HEK293 (cell line): ENCODE results near the gene AVP.
"Not testable (repeated sequence)": the region's sequence is repeated elsewhere in the genome, so short reads cannot be mapped to it uniquely, and the experiment has no call there.

Experiments used
- CTCF ChIA-PET: fragments of 350-600 bp; formaldehyde crosslinking; extraction: SDS; loops from one replicate; lab custom pipeline; 2021; ENCODE audit warnings: antibody characterized with exemption; lab: Yijun Ruan, JAX
- POLR2A ChIA-PET: fragments of 300-600 bp; formaldehyde crosslinking; extraction: SDS; loops from one replicate; lab custom pipeline; 2020; ENCODE audit warnings: antibody characterized with exemption, inconsistent platforms; lab: Yijun Ruan, JAX
- H3K27ac ChIP-seq: fragments of 200-500 bp; sonication (Bioruptor generic); 2 replicates; pipeline ENCODE4 v1.5.1; 2014; ENCODE audit warnings: low read depth, low read length, control low read depth, inconsistent platforms; ENCODE audit errors: extremely low read depth
- H3K36me3 ChIP-seq, 2 experiments: fragments of 200-500 bp in 1 of 2; sonication (Bioruptor generic) in 1 of 2; 1 replicate in 1 of 2; 2 replicates in 1 of 2; pipeline ENCODE4 v1.5.1; 2014 to 2017; ENCODE audit warnings: inconsistent platforms in 2 of 2, low read length in 2 of 2; ENCODE audit not compliant: control insufficient read depth in 2 of 2, insufficient read depth in 1 of 2
- H3K4me1 ChIP-seq: fragments of 200-500 bp; sonication (Bioruptor generic); 2 replicates; pipeline ENCODE4 v1.5.1; 2014; ENCODE audit warnings: mild to moderate bottlenecking, low read length, inconsistent platforms; ENCODE audit not compliant: control insufficient read depth, insufficient read depth
- H3K4me3 ChIP-seq: 2 replicates; pipeline ENCODE4 v1.5.1; 2011; ENCODE audit warnings: low read depth, mild to moderate bottlenecking, control low read depth, low read length, moderate library complexity
- H3K9me3 ChIP-seq: fragments of 200-500 bp; sonication (Bioruptor generic); 2 replicates; pipeline ENCODE4 v1.5.1; 2014; ENCODE audit warnings: low read depth, low read length, inconsistent platforms; ENCODE audit not compliant: control insufficient read depth, insufficient read depth
- GLI4 ChIP-seq: fragments of 450-650 bp; formaldehyde crosslinking; IDR thresholded peaks from 2 replicates; pipeline ENCODE4 v1.5.1; 2016; ENCODE audit warnings: missing biosample characterization, missing genetic modification characterization
- KLF1 ChIP-seq: fragments of 450-650 bp; formaldehyde crosslinking; IDR thresholded peaks from 2 replicates; pipeline ENCODE4 v1.5.1; 2016; ENCODE audit warnings: missing biosample characterization, missing genetic modification characterization
- SCRT1 ChIP-seq: fragments of 450-650 bp; formaldehyde crosslinking; IDR thresholded peaks from 2 replicates; pipeline ENCODE4 v1.5.1; 2016; ENCODE audit warnings: missing biosample characterization, missing genetic modification characterization, borderline replicate concordance
- SCRT2 ChIP-seq: fragments of 450-650 bp; formaldehyde crosslinking; IDR thresholded peaks from 2 replicates; pipeline ENCODE4 v1.5.1; 2016; ENCODE audit warnings: missing biosample characterization, missing genetic modification characterization
- ZNF19 ChIP-seq: fragments of 450-650 bp; formaldehyde crosslinking; IDR thresholded peaks from 2 replicates; pipeline ENCODE4; 2016; ENCODE audit warnings: missing biosample characterization, missing genetic modification characterization, low read depth
- ZNF350 ChIP-seq: fragments of 450-650 bp; formaldehyde crosslinking; IDR thresholded peaks from 2 replicates; pipeline ENCODE4 v1.5.0; 2017; ENCODE audit warnings: missing biosample characterization, mild to moderate bottlenecking, missing genetic modification characterization
- ZNF354C ChIP-seq: fragments of 450-650 bp; formaldehyde crosslinking; IDR thresholded peaks from 2 replicates; pipeline ENCODE4 v1.5.1; 2016; ENCODE audit warnings: missing biosample characterization, missing genetic modification characterization, low read depth, borderline replicate concordance
- ZNF501 ChIP-seq: fragments of 450-650 bp; formaldehyde crosslinking; IDR thresholded peaks from 2 replicates; pipeline ENCODE4 v1.5.1; 2016; ENCODE audit warnings: missing biosample characterization, missing genetic modification characterization
- ZNF600 ChIP-seq: fragments of 450-650 bp; formaldehyde crosslinking; IDR thresholded peaks from 2 replicates; pipeline ENCODE4 v1.5.1; 2016; ENCODE audit warnings: missing biosample characterization, missing genetic modification characterization
- ZNF624 ChIP-seq: fragments of 450-650 bp; formaldehyde crosslinking; IDR thresholded peaks from 2 replicates; pipeline ENCODE4 v1.5.1; 2017; ENCODE audit warnings: missing biosample characterization, missing genetic modification characterization
- ZNF654 ChIP-seq: fragments of 450-650 bp; formaldehyde crosslinking; IDR thresholded peaks from 2 replicates; pipeline ENCODE4 v1.5.1; 2016; ENCODE audit warnings: low read depth, missing biosample characterization, missing genetic modification characterization
- ZNF768 ChIP-seq: fragments of 450-650 bp; formaldehyde crosslinking; IDR thresholded peaks from 2 replicates; pipeline ENCODE4 v1.5.1; 2018; ENCODE audit warnings: missing biosample characterization, mild to moderate bottlenecking, missing genetic modification characterization
- TF ChIP-seq, protein P1 (sequence below): fragments of 450-650 bp; formaldehyde crosslinking; optimal IDR thresholded peaks from 2 replicates; pipeline ENCODE3; 2016; ENCODE audit warnings: missing biosample characterization, mild to moderate bottlenecking, missing genetic modification characterization

The AVP gene

DNA sequence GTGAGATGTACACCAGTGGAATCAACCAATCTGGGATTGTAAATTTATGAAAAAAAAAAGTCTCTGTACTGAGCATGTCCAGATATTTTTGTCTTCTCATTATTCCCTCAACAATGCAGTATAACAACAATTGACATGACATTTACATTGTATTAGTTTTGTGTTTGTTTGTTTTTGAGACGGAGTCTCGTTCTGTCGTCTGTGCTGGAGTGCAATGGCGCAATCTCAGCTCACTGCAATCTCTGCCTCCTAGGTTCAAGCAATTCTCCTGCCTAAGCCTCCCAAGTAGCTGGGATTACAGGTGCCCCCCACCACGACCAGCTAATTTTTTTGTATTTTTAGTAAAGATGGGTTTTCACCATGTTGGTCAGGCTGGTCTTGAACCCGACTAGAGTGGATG lies 9.2 kb downstream of the AVP start:
- not testable (repeated sequence) for H3K9me3 ChIP-seq, H3K36me3 ChIP-seq, H3K4me3 ChIP-seq, H3K4me1 ChIP-seq, H3K27ac ChIP-seq
- TF ChIP-seq ZNF600 (tag by site-specific recombination), result peak; percentile 29; the same call in 1 of the 2 replicates
- CTCF ChIA-PET, result interaction anchor here (0.6 to 0.9 kb wide), 4 partner anchors 14 to 396 kb away, joined by 3 to 9 read pairs (median 4); no protein-coding TSS in a partner anchor
- POLR2A ChIA-PET, result interaction anchor here (0.9 kb wide), 1 partner anchor 22 kb away, joined by 4 read pairs; no protein-coding TSS in a partner anchor

GRCh38 chr20:3074812-3075211 lies 9.7 kb downstream of the AVP start:
- Histone ChIP-seq H3K27ac (no peak overlapping the region), H3K9me3 (no peaks in the 10 kb centered on the region), H3K4me1 (no peaks in the 10 kb centered on the region), H3K36me3 (no peaks in the 10 kb centered on the region), H3K4me3 (no peak overlapping the region)
- CTCF ChIA-PET, result interaction anchor here (0.9 kb wide), 1 partner anchor 14 kb away, joined by 9 read pairs; no protein-coding TSS in a partner anchor
- TF ChIP-seq ZNF354C (tag by site-specific recombination) (no peak), ZNF19 (tag by site-specific recombination) (no peak), ZNF768 (tag by site-specific recombination) (no peak), GLI4 (no peak), ZNF350 (tag by site-specific recombination) (no peak), SCRT1 (tag by site-specific recombination) (0 out of 2 replicates have a peak, but pooled peaks have one; percentile 31), SCRT2 (peak; percentile 60), KLF1 (tag by site-specific recombination) (0 out of 2 replicates have a peak, but pooled peaks have one; percentile 12)
- POLR2A ChIA-PET, result interaction anchor here (0.9 kb wide), 1 partner anchor 21 kb away, joined by 4 read pairs; no protein-coding TSS in a partner anchor

- H3K4me3 ChIP-seq, H3K9me3 ChIP-seq, H3K27ac ChIP-seq, H3K36me3 ChIP-seq, H3K4me1 ChIP-seq: not testable (repeated sequence)
- CTCF ChIA-PET, result interaction anchor here (0.7 to 1.9 kb wide), 3 partner anchors 20 to 634 kb away, joined by 3 to 11 read pairs (median 3); no protein-coding TSS in a partner anchor
- POLR2A ChIA-PET, result interaction anchor here (0.6 to 0.7 kb wide), 2 partner anchors 24 to 243 kb away, joined by 4 to 5 read pairs; no protein-coding TSS in a partner anchor
Measured at GRCh38 chr20:3073251-3073643, 11.3 kb downstream of the AVP start.

DNA sequence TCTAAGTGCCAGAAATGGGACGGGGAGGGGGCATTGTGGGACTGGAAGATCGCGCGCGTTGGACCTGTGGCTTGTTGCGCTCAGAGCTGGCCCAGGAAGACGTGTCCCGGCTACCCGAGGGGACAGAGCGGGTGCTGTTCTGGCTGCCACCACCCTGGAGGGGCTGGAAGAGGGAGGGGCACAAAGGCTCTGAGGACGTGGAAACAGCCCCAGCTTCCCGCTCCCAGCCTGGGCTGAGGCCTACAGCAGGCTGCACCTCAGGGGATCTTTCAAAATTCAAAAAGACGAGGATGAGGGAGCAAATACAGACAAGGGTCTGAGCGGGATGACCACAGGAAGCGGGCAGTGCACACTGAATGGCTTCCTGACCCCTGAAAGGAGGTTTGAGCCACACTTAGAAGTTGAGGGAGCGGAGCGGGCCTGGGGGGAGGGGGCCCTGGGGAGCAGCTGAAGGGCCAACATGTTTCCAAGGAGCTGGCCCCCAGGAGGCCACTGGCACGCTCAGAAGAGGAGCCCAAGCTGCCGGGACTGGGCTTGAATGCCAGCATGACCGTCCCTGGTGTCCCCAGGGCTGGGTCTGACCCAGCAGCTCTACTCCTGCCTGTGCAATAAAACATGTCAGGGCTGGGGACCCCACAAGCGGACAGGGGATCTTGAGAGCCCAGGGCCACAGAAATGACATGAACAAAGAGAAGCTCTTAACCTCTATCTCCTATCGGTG lies 11.8 kb downstream of the AVP start:
- Histone ChIP-seq H3K27ac (no peak overlapping the region), H3K9me3 (no peaks in the 10 kb centered on the region)
- ChIA-PET POLR2A (interaction anchor here (0.6 to 0.7 kb wide), 2 partner anchors 24 to 244 kb away, joined by 4 to 5 read pairs; no protein-coding TSS in a partner anchor), CTCF (interaction anchor here (1.1 to 1.9 kb wide), 2 partner anchors 19 to 42 kb away, joined by 3 to 11 read pairs; no protein-coding TSS in a partner anchor)
- TF ChIP-seq ZNF654 (tag by site-specific recombination) (no peak), ZNF624 (tag by site-specific recombination) (no peak), ZNF501 (no peak)
- TF ChIP-seq, protein P1, sequence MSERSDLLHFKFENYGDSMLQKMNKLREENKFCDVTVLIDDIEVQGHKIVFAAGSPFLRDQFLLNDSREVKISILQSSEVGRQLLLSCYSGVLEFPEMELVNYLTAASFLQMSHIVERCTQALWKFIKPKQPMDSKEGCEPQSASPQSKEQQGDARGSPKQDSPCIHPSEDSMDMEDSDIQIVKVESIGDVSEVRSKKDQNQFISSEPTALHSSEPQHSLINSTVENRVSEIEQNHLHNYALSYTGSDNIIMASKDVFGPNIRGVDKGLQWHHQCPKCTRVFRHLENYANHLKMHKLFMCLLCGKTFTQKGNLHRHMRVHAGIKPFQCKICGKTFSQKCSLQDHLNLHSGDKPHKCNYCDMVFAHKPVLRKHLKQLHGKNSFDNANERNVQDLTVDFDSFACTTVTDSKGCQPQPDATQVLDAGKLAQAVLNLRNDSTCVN (tag by site-specific recombination), result no peak
- TF ChIP-seq, all 188 proteins: peak for 0
- no peak overlapping the region for H3K4me3 ChIP-seq
- no peaks in the 10 kb centered on the region for H3K4me1 ChIP-seq
- no peaks in the 10 kb centered on the region for H3K36me3 ChIP-seq
